Lung (tissue), 16 donors: ENCODE data around the gene TNFSF10. TPM values are rescaled to one million over a fixed set of nuclear protein-coding genes. Genes with fewer than 3 reads are reported as not detected.
"Not testable (repeated sequence)": the region's sequence is repeated elsewhere in the genome, so short reads cannot be mapped to it uniquely, and the experiment has no call there.

Experiments used
- ATAC-seq: fragments of 200-7000 bp; cut with Tn5 transposase; one replicate; pipeline ENCODE4 v1.9.1; 2020; ENCODE audit warnings: moderate number of reproducible peaks; ENCODE audit not compliant: insufficient read depth, low FRiP score
- DNase-seq, 3 donors: peaks; one replicate each; pipeline ENCODE4 v3.0.0-alpha.2; 2013 to 2017
- H3K27ac ChIP-seq, 2 donors: one replicate each; pipeline ENCODE4 v1.5.1; 2013; ENCODE audit warnings: mild to moderate bottlenecking in 2 of 2, moderate library complexity in 2 of 2, control low read depth in 1 of 2, inconsistent platforms in 1 of 2, low read depth in 1 of 2, low read length in 1 of 2
- H3K27me3 ChIP-seq, 3 donors: one replicate each; pipeline ENCODE4 v1.5.1; 2013; ENCODE audit warnings: low read length in 2 of 3; ENCODE audit not compliant: control insufficient read depth in 3 of 3, insufficient read depth in 3 of 3
- H3K36me3 ChIP-seq, 4 donors: one replicate each; pipeline ENCODE4 v1.5.1; 2013; ENCODE audit warnings: low read length in 4 of 4, mild to moderate bottlenecking in 1 of 4, moderate library complexity in 1 of 4; ENCODE audit not compliant: control insufficient read depth in 4 of 4, insufficient read depth in 4 of 4
- H3K4me1 ChIP-seq, 5 donors: one replicate each; pipeline ENCODE4 v1.5.1; 2013; ENCODE audit warnings: low read length in 5 of 5, mild to moderate bottlenecking in 2 of 5, moderate library complexity in 1 of 5; ENCODE audit not compliant: control insufficient read depth in 5 of 5, insufficient read depth in 5 of 5
- H3K4me3 ChIP-seq: one replicate; pipeline ENCODE4 v1.5.1; 2013; ENCODE audit warnings: mild to moderate bottlenecking, control low read depth, moderate library complexity
- H3K9ac ChIP-seq, 2 donors: one replicate each; pipeline ENCODE4 v1.5.1; 2013; ENCODE audit warnings: low read length in 2 of 2, control low read depth in 1 of 2; ENCODE audit not compliant: insufficient read depth in 1 of 2
- H3K9me3 ChIP-seq, 4 donors: one replicate each; pipeline ENCODE4 v1.5.1; 2013; ENCODE audit warnings: low read length in 3 of 4, mild to moderate bottlenecking in 1 of 4, moderate library complexity in 1 of 4; ENCODE audit not compliant: control insufficient read depth in 4 of 4, insufficient read depth in 3 of 4
- CTCF ChIP-seq: IDR thresholded peaks from 2 replicates; pipeline ENCODE4 v1.5.1; 2012; ENCODE audit warnings: mild to moderate bottlenecking; ENCODE audit errors: control extremely low read depth, extremely low read depth
- WGBS, 2 donors: extraction: QIAGEN DNeasy Blood & Tissue Kit; methylation state at CpG; one replicate each; pipeline ENCODE4 v1.1.7; 2013; 5-methylcytosine and 5-hydroxymethylcytosine counted together
- long read RNA-seq, 5 donors: transcript quantifications; one replicate each; lab custom pipeline, GENCODE V29; 2026
- polyA plus RNA-seq, 2 donors: library from polyadenylated mRNA; stranded (reverse); fragments of 200-250 nt; gene quantifications; one replicate each; pipeline ENCODE4 v1.2.1, GENCODE V29; 2013
- total RNA-seq, 2 donors: library from RNA; depleted of rRNA in 1 of 2; stranded (reverse); fragments of >200 nt in 1 of 2; gene quantifications; one replicate each; pipeline ENCODE4 v1.2.1, GENCODE V29; 2014 to 2021
- donor health status: control.
- donor health status: control.
- donor health status: Bipolar disorder and iron deficiency.
- donor health status: healthy.
- donor health status: DM: yes; HTN: yes; CAD: no.

Gene TNFSF10
- total RNA-seq (100 to 1,000 TPM in 1 of 2 donors, 10 to 100 TPM in 1; 41.5 to 107 TPM), polyA plus RNA-seq (10 to 100 TPM; 22.9 to 78.6 TPM)
- long read RNA-seq, donor 1, transcript TNFSF10-201 (5 exons, 1,953 nt): major isoform, 10 of 11 reads
- long read RNA-seq, donor 1, partial matches to known transcripts: 0 of 11 reads
- long read RNA-seq, donor 1, other reads (novel, unspliced or antisense): 0 of 11 reads
- long read RNA-seq, donor 2, transcript TNFSF10-201 (5 exons, 1,953 nt): major isoform, 7 of 7 reads
- long read RNA-seq, donor 2, partial matches to known transcripts: 0 of 7 reads
- long read RNA-seq, donor 2, other reads (novel, unspliced or antisense): 0 of 7 reads
- long read RNA-seq, donor 3, partial matches to known transcripts: 0 of 4 reads
- long read RNA-seq, donor 3, other reads (novel, unspliced or antisense): 0 of 4 reads
- long read RNA-seq, donor 4, transcript TNFSF10-201 (5 exons, 1,953 nt): major isoform, 7 of 7 reads
- long read RNA-seq, donor 4, partial matches to known transcripts: 0 of 7 reads
- long read RNA-seq, donor 4, other reads (novel, unspliced or antisense): 0 of 7 reads
- long read RNA-seq, donor 5, transcript TNFSF10-201 (5 exons, 1,953 nt): major isoform, 5 of 5 reads
- long read RNA-seq, donor 5, partial matches to known transcripts: 0 of 5 reads
- long read RNA-seq, donor 5, other reads (novel, unspliced or antisense): 0 of 5 reads

DNA sequence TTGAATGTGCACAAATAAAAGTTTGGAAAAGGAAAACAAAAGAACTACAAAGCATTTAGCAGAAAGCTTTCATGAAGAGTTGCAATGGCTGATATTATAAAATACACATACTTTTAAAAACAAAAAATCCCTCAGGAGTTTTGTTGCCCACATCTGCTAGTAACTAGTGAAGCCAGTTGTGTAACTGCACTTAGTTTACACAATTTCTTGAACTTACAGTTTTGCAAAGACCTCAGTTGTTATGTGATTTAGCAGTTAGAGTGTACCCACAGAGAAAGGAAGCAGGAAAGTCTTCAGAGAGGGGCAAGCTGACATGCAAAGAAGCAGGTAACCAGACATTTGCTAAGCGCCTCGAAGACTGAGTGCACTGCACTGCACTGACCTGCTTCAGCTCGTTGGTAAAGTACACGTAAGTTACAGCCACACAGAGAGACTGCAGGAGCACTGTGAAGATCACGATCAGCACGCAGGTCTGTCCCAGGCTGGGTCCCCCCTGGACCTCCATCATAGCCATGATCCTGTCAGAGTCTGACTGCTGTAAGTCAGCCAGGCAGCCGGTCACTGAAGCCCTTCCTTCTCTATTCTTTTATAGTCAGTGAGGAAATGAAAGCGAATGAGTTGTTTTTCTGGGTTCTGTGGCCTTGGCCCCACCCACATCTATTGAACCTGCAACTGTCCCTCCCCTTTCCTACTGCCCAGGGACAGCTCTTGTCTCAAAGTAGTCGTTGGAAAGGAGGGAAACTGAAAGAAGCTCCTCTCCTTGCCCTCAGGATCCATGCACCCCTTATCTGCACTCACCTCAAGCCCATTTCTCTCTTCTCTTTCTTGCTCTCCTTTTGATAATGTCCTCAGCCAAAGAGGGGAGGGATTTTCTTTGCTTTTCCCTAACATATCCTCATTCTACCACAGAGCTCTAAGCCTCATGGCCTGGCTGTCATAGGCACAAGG is at the start of gene TNFSF10:
Gene TNFSF10, minus strand, starts transcription at position 560 of the 948 bp plus-strand sequence. Its CDS starts 46 bp downstream, at position 514.
- peak within 1 kb of the TSS in 1 of 2 donors; percentile 68 for H3K9ac ChIP-seq
- H3K27me3 ChIP-seq: no peaks in the 10 kb centered on the region
- WGBS, 2 donors: 4 to 8% methylated on average over 9 of the region's 9 CpGs
- peak within 1 kb of the TSS; percentile 65 to 93 for H3K27ac ChIP-seq
- peak within 1 kb of the TSS; percentile 49 for H3K4me3 ChIP-seq
- H3K4me1 ChIP-seq: peaks cover 0 to 4% (median 0%) of the 10 kb centered on the region in 5 donors
- DNase-seq (peak in 2 of 3 donors; percentile 28 to 40), ATAC-seq (peak; percentile 88)
- no peaks in the 10 kb centered on the region for H3K36me3 ChIP-seq
- H3K9me3 ChIP-seq: no peaks in the 10 kb centered on the region
- no peak for TF ChIP-seq CTCF

DNA sequence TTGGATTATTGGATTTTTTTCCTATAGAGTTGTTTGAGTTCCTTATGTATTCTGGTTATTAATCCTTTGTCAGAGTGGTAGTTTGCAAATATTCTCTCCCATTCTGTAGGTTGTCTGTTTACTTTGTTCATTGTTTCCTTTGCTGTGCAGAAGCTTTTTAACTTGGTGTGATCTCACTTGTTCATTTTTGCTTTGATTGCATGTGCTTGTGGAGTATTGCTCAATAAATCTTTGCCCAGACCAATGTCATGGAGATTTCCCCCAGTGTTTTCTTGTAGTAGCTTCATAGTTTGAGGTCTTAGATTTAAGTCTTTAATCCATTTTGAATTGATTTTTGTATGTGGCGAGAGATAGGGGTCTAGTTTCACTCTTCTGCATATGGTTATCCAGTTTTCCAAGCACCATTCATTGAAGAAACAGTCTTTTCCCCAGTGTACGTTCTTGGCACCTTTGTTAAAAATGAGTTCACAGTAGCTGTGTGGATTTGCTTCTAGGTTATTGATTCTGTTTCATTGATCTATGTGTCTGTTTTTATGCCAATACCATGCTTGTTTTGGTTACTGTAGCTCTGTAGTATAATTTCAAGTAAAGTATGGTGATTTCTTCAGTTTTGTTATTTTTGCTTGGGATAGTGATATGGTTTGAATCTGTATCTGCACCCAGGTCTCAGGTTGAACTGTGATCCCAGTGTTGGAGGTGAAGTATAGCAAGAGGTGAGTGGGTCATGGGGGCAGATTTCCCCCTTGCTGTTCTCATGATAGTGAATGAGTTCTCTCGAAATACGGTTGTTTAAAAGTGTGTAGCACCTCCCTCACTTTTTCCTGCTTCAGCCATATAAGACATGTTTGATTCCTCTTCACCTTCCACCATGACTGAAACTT is 46.1 kb upstream of the TNFSF10 start:
- WGBS, 2 donors: 87 to 91% methylated on average over 4 of the region's 4 CpGs
- H3K36me3 ChIP-seq: no peaks in the 10 kb centered on the region
- no peaks in the 10 kb centered on the region for H3K9me3 ChIP-seq
- H3K4me3 ChIP-seq: no peak overlapping the region
- no peak for TF ChIP-seq CTCF
- H3K27me3 ChIP-seq: no peaks in the 10 kb centered on the region
- ATAC-seq (no peak), DNase-seq (no peak)
- H3K27ac ChIP-seq: no peak overlapping the region
- H3K9ac ChIP-seq: no peak overlapping the region
- H3K4me1 ChIP-seq: peaks cover 0 to 1% (median 0%) of the 10 kb centered on the region in 5 donors

- Histone ChIP-seq H3K36me3 (no peaks in the 10 kb centered on the region), H3K27ac (no peak overlapping the region), H3K27me3 (no peaks in the 10 kb centered on the region), H3K4me3 (no peak overlapping the region), H3K9ac (no peak overlapping the region), H3K9me3 (no peaks in the 10 kb centered on the region), H3K4me1 (peaks cover 0 to 1% (median 0%) of the 10 kb centered on the region in 5 donors)
- no peak for ATAC-seq
- no peak for DNase-seq
- 25 to 42% methylated on average over 2 of the region's 2 CpGs for WGBS, 2 donors
- no peak for TF ChIP-seq CTCF
Measured at GRCh38 chr3:172568701-172569100, 45.5 kb upstream of the TNFSF10 start.

DNA sequence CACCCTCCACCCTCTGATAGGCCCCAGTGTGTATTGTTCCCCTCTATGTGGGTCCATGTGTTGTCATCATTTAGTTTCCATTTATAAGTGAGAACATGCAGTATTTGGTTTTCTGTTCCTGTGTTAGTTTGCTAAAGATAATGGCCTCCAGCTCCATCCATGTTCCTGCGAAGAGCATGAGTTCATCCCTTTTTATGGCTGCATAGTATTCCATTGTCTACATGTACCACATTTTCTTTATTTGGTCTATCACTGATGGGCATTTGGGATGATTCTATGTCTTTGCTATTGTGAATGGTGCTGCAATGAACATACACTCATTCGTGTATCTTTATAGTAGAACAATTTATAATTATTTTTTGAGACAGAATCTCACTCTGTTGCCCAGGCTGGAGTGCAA is 43.6 kb upstream of the TNFSF10 start:
- H3K27ac ChIP-seq, H3K9ac ChIP-seq, H3K4me1 ChIP-seq, H3K4me3 ChIP-seq, H3K27me3 ChIP-seq, H3K9me3 ChIP-seq, DNase-seq, H3K36me3 ChIP-seq, ATAC-seq: not testable (repeated sequence)
- 95 to 96% methylated on average over 2 of the region's 2 CpGs for WGBS, 2 donors
